HG03135 (cell line): ENCODE measurements around the gene KIF9.
"Not testable (repeated sequence)": the region's sequence is repeated elsewhere in the genome, so short reads cannot be mapped to it uniquely, and the experiment has no call there.

Experiments used
- ATAC-seq: cut with Tn5 transposase; IDR thresholded peaks from one replicate; pipeline ENCODE4 v1.9.1; 2021; ENCODE audit warnings: mild to moderate bottlenecking, moderate library complexity; ENCODE audit not compliant: unreplicated experiment

The KIF9 gene

DNA sequence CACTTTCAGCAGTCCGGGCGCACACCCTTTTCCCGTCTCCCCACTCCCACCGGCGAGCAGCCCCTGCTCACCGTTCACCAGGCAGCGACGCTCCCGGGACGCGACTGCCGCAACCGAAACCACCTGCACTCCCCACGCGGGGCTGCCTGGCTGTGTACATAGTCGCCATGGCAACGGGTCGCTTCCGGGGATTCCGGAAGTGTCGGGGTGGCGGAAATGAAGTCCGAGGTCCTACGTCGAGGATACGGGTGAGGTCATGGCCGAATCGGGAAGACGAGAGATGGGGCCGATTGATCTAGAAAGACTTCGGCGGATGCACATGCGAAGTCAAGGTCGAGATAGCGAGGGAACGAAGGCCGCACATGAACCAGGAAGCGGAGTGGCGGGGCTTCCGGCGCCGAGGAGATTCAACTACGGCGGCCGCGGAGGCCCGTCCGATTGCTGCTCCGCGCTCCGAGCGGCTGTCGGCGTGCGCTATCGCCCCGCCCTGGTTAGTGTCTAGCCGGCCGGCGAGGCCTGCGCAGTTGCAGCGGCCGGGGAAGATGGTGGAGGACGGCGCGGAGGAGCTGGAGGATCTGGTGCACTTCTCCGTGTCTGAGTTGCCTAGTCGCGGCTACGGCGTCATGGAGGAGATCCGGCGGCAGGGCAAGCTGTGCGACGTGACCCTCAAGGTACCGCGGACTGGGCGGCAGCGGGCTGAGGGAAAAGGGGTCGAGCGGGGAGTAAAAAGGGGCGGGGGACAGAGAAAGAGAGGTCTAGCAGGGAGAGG, at the start of gene KIF9, which contains the start of gene KLHL18:
Gene KIF9 (minus strand): TSS at position 376 of the 769 bp plus-strand sequence. CDS start 5,425 bp downstream, outside the sequence.
Gene KLHL18 (plus strand): TSS at position 521 of the 769 bp plus-strand sequence. CDS start 22 bp downstream, at position 543.
- peak; percentile 70 for ATAC-seq

- no peak for ATAC-seq
These were observed 41.8 kb upstream of the KIF9 start for GRCh38 chr3:47324278-47324865.

DNA sequence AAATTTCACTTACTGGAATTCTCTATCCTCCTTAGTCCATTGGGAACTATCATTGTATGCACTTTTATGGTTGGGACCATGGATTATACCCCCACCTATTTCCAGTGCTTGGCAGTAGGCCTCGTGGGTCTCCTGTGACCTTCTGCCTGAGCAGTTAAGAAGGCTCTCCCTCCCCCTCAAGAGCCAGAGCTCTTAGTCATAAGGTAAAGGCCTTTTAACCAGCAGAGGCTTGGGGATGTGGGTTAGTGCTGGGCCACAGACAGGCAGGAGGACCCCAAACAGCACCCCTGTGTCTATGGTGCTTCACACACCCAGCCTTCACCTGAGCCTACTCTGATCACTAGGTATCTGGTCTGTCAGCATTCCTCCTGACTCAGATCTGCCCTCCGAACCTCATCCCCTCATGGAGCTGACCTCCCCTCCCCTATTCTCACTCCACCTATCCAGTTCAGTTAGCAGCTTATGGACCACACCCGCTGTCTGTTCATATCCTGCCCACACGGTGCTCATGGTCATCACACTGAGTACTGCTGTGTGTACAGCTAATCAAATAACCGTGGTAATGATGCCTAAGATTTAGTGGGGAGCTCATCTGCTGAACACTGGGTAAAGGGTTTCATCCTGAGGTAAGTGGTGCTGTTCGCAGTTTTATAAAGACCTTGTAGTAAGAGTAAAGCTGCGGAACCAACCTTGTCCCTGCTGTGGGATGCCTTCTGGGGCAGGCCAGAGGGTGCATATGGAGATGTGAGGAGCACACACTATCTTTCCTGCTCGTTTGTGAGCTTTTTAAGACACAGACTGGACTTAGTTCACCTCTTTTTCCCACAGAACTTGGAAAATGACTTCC, 41.1 kb upstream of the KIF9 start:
- ATAC-seq: no peak

GRCh38 chr3:47319956-47320355, 37.4 kb upstream of the KIF9 start:
- ATAC-seq: no peak

DNA sequence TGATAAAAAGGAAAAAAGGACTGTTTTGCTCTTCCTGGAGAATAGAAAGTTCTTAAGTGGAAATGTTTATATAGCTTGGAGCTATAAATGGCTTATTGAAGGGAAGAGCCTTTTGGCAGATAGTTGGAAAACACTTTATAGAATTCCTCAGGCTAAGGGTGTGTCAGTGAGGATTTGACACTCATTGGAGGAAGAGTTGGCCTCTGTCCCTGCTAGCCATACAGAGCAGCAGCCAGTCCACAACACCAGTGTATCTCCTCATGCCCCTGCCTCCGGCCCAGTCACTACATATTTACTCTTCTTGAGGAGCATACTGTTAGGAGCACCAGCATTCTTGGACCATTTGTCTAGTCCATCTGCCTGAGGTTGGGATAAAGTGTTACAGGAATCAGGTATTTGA, 36.3 kb upstream of the KIF9 start:
- no peak for ATAC-seq

DNA sequence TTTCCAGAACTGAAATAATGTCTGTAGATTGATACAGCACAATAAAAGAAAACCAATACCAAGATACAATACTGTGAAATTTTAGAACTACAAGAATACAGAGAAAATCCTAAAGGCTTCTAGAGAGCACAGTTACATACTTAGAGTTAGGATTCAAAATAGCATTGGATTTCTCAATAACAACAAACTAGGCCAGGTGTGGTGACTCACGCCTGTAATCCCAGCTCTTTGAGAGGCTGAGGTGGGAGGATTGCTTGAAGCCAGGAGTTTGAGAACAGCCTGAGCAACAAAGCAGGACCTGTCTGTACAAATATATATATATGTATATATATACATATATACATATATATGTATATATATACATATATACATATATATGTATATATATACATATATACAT, 33.6 kb upstream of the KIF9 start:
- ATAC-seq: not testable (repeated sequence)

- no peak for ATAC-seq
These were observed 32.6 kb upstream of the KIF9 start for GRCh38 chr3:47315069-47315647.

GRCh38 chr3:47314056-47314764, 31.6 kb upstream of the KIF9 start:
- no peak for ATAC-seq

DNA sequence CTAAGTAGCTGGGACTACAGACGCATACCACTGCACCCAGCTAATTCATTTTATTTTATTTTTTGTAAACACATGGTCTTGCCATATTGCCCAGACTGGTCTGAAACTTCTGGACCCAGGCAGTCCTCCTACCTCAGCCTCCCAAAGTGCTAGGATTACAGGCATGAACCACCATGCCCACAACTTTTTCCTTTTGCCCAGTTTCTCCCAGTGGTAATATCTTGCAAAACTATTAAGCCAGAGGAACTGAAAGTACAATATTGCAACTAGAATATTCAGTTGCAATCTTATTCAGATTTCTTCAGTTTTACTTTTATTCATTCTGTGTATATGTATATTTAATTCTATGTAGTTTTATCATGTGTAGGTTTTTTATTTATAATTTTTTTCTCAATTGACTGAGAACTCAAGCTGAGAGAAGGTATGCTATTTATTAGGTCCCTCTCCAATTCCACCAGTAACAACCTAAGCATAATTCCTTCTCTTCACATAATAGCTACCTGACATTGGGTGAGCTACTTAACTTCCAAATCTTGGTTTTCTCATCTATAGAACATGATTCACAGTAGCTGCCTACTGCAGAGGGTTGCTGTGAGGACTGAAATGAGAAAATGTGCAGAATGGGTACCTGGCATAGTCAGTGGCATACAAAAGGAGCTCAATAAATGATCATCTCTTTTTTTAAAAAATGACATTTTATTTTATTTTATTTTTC, 30.9 kb upstream of the KIF9 start:
- ATAC-seq: no peak

DNA sequence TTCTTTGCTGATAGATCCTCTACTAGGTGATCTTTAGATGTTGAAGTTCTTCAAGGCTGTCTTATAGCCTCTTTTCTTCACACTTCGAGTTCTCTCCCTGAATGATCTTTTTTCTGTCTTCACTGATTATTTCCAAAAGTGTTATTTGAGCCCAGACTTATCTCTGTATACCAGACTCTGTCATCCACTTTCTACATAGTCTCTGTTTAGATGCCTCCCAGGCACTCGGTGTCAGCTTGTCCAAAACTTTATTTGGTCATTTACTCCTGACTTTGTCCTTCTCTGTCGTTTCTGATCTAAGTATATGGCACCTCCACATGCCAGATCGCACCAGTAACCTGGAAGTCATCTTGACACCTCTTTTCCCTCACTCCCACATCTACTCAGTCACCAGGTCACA, 27.8 kb upstream of the KIF9 start:
- ATAC-seq: no peak

DNA sequence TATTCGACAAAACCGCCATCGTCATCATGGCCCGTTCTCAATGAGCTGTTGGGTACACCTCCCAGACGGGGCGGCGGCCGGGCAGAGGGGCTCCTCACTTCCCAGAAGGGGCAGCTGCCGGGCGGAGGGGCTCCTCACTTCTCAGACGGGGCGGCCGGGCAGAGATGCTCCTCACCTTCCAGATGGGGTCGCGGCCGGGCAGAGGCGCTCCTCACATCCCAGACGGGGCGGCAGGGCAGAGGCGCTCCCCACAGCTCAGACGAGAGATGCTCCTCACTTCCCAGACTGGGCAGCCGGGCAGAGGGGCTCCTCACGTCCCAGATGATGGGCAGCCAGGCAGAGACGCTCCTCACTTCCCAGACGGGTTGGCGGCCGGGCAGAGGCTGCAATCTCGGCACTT, 26.6 kb upstream of the KIF9 start:
- not testable (repeated sequence) for ATAC-seq

GRCh38 chr3:47306022-47306421, 23.4 kb upstream of the KIF9 start:
- no peak for ATAC-seq

- ATAC-seq: no peak
These were observed 18.9 kb upstream of the KIF9 start for GRCh38 chr3:47301456-47301855.

DNA sequence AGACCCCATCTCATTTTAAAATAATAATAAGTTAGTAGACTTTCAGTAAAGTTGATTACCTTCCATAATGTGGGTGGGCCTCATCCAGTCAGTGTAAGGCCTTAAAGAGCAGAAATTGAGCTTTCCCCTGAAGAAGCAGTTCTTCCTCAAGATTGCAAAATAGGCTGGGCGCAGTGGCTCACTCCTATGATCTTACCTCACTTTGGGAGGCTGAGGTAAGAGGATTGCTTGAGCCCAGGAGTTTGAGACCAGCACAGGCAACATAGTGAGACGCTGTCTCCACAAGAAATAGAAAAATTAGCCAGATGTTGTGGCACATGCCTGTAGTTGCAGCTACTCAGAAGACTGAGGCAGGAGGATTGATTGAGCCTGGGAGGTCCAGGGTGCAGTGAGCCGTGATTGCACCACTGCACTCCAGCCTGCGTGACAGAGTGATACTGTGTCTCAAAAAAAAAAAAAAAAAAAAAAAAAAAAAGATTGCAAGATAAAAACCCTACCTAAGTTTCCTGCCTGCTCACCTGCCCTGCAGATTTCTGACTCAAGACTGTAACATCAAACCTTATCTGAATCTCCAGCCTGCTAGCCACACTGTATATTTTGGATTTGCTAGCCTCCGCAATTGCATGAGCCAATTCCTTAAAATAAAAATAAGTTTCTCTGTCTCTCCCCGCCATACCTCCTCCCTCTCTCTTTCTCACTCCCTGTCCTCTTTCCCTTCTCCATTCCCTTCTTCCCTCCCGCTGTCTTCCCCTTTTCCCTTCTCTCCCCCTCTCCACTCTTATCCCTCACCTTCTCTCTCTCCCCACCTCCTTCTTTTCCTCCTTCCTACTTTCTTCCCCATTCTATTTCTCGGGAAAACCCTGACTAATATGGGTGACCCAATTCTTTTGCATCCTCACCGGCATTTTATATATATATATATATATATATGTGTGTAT, 17.1 kb upstream of the KIF9 start:
- no peak for ATAC-seq

DNA sequence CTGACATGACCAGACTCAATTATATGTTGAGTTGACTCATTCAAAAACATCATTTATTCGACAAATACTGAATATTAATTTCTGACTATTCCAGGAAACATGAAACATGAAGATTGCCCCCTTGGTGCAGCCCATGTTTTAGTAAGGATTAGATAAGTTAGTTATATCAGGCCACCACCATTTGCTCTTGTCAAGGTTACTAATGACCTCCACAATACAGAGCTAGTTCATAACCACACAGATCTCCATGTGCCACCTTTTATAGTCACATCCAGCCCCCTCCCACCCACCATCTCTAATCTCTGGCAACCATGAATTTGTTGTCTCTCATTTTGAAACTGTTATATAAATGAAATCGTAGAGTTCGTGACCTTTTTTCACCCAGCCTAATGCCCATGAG, 15.8 kb upstream of the KIF9 start:
- no peak for ATAC-seq

- ATAC-seq: no peak
These were observed 14.1 kb upstream of the KIF9 start for GRCh38 chr3:47296562-47297302.

- ATAC-seq: no peak
These were observed 13.4 kb upstream of the KIF9 start for GRCh38 chr3:47295976-47296375.

DNA sequence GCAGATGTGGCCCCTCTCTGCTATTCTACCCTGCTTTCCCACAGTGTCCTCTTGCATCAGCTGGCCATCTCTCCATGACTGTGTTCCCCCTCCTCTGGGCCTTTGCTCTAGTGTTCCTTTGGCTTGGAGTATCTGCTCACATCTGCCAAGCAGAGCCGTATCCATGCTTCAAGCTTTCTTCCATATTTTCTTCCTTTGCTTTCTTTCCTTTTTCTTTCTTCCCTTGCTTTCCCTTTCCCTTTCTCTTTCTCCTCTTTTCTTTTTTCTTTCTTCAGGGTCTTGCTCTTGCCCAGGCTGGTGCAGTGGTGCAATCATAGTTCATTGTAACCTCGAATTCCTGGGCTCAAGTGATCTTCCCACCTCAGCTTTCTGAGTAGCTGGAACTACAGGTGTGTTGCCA, 12.7 kb upstream of the KIF9 start:
- ATAC-seq: no peak
